IMR-90 (cell line): ENCODE results near the gene MAP2K5. TPM values are rescaled to one million over a fixed set of nuclear protein-coding genes. Genes with fewer than 3 reads are reported as not detected.

Experiments used
- ATAC-seq: fragments of 200-7000 bp; cut with Tn5 transposase; 2 replicates; pipeline ENCODE4 v1.9.1; 2020; ENCODE audit warnings: low read depth, mild to moderate bottlenecking, moderate library complexity
- BruUV-seq: library from RNA; stranded (reverse); fragments of 400-500 nt; replicated peaks from 2 replicates; lab custom pipeline; 2021; lab: Mats Ljungman, UMichigan
- CTCF ChIA-PET: fragments of 300-600 bp; formaldehyde crosslinking; extraction: SDS; loops from one replicate; lab custom pipeline; 2021; ENCODE audit warnings: antibody characterized with exemption; lab: Yijun Ruan, JAX
- POLR2A ChIA-PET: fragments of 300-600 bp; sonication (Branson Sonifier 250); formaldehyde crosslinking; loops from one replicate; lab custom pipeline; 2022; ENCODE audit warnings: antibody characterized with exemption; ENCODE audit not compliant: unreplicated experiment; lab: Charles Lee
- DNase-seq: peaks from one replicate; pipeline ENCODE4 v3.0.0; 2013
- H2AFZ ChIP-seq: replicated peaks from 2 replicates; pipeline ENCODE3; 2013; ENCODE audit warnings: low read length, mild to moderate bottlenecking; ENCODE audit not compliant: poor library complexity
- H2AK5ac ChIP-seq: 2 replicates; pipeline ENCODE4 v1.6.1; 2013; ENCODE audit warnings: low read depth, low read length, inconsistent platforms
- H2AK9ac ChIP-seq: replicated peaks from 2 replicates; pipeline ENCODE3; 2013; ENCODE audit warnings: mild to moderate bottlenecking, low read depth, low read length, moderate library complexity; ENCODE audit not compliant: poor library complexity
- H2BK120ac ChIP-seq: 2 replicates; pipeline ENCODE4 v1.6.1; 2013; ENCODE audit warnings: low read depth, low read length, inconsistent platforms
- H2BK15ac ChIP-seq: 3 replicates; pipeline ENCODE4 v1.6.1; 2013; ENCODE audit warnings: low read depth, low read length, inconsistent platforms
- H2BK20ac ChIP-seq: 2 replicates; pipeline ENCODE4 v1.6.1; 2013; ENCODE audit warnings: low read depth, mild to moderate bottlenecking, inconsistent platforms, low read length, moderate library complexity
- H2BK5ac ChIP-seq: 2 replicates; pipeline ENCODE4 v1.6.1; 2013; ENCODE audit warnings: mild to moderate bottlenecking, low read depth, low read length, inconsistent platforms; ENCODE audit not compliant: poor library complexity, severe bottlenecking
- H3K14ac ChIP-seq: replicated peaks from 2 replicates; pipeline ENCODE4 v1.6.1; 2013; ENCODE audit warnings: low read depth, low read length, inconsistent platforms
- H3K18ac ChIP-seq: 2 replicates; pipeline ENCODE4 v1.6.1; 2013; ENCODE audit warnings: low read depth, low read length, control low read depth
- H3K23ac ChIP-seq: 2 replicates; pipeline ENCODE4 v1.6.1; 2013; ENCODE audit warnings: low read depth, low read length, inconsistent platforms
- H3K27ac ChIP-seq: 2 replicates; pipeline ENCODE4 v1.5.1; 2013; ENCODE audit warnings: mild to moderate bottlenecking, control low read depth, low read length; ENCODE audit not compliant: insufficient read depth
- H3K27me3 ChIP-seq: 2 replicates; pipeline ENCODE4 v1.6.1; 2013; ENCODE audit warnings: low read length; ENCODE audit not compliant: control insufficient read depth, insufficient read depth
- H3K36me3 ChIP-seq: 2 replicates; pipeline ENCODE4 v1.6.1; 2013; ENCODE audit warnings: low read length, mixed read lengths; ENCODE audit not compliant: control insufficient read depth, insufficient read depth
- H3K4ac ChIP-seq: 2 replicates; pipeline ENCODE4 v1.6.1; 2013; ENCODE audit warnings: low read depth, low read length, inconsistent platforms
- H3K4me1 ChIP-seq: 2 replicates; pipeline ENCODE4 v1.6.1; 2013; ENCODE audit warnings: low read length, mixed read lengths; ENCODE audit not compliant: control insufficient read depth, insufficient read depth
- H3K4me2 ChIP-seq: 2 replicates; pipeline ENCODE4 v1.6.1; 2013; ENCODE audit warnings: low read depth, mild to moderate bottlenecking, control low read depth, low read length, moderate library complexity
- H3K4me3 ChIP-seq: 2 replicates; pipeline ENCODE4 v1.5.1; 2013; ENCODE audit warnings: low read depth, mild to moderate bottlenecking, control low read depth, low read length, moderate library complexity; ENCODE audit not compliant: insufficient read depth
- H3K56ac ChIP-seq: 2 replicates; pipeline ENCODE4 v1.6.1; 2013; ENCODE audit warnings: low read length, inconsistent platforms; ENCODE audit not compliant: insufficient read depth; ENCODE audit errors: extremely low read depth
- H3K79me1 ChIP-seq, 2 experiments: 2 replicates each; pipeline ENCODE4 v1.6.1; 2013; ENCODE audit warnings: low read length in 2 of 2, inconsistent platforms in 1 of 2, low read depth in 1 of 2
- H3K9ac ChIP-seq: 2 replicates; pipeline ENCODE4 v1.6.1; 2013; ENCODE audit warnings: low read depth, low read length, control low read depth
- H3K9me1 ChIP-seq: 2 replicates; pipeline ENCODE4 v1.6.1; 2013; ENCODE audit warnings: low read length, inconsistent platforms; ENCODE audit not compliant: insufficient read depth
- H3K9me3 ChIP-seq: 2 replicates; pipeline ENCODE4 v1.6.1; 2013; ENCODE audit warnings: low read length; ENCODE audit not compliant: control insufficient read depth, insufficient read depth
- H4K20me1 ChIP-seq: 2 replicates; pipeline ENCODE4 v1.6.1; 2013; ENCODE audit warnings: low read length, inconsistent platforms; ENCODE audit not compliant: insufficient read depth
- H4K5ac ChIP-seq: 2 replicates; pipeline ENCODE4 v1.6.1; 2013; ENCODE audit warnings: mild to moderate bottlenecking, low read depth, low read length, control low read depth
- H4K8ac ChIP-seq, 2 experiments: 2 replicates each; pipeline ENCODE4 v1.6.1; 2013; ENCODE audit warnings: low read depth in 2 of 2, low read length in 2 of 2, control low read depth in 1 of 2, inconsistent platforms in 1 of 2
- H4K91ac ChIP-seq: 2 replicates; pipeline ENCODE4 v1.6.1; 2013; ENCODE audit warnings: low read depth, low read length, inconsistent platforms; ENCODE audit not compliant: insufficient read depth
- MXI1 ChIP-seq: IDR thresholded peaks from 2 replicates; pipeline ENCODE4 v1.6.1; 2012; ENCODE audit warnings: low read depth, mild to moderate bottlenecking, low read length, moderate library complexity, borderline replicate concordance
- NFE2L2 ChIP-seq: fragments of 150-350 bp; IDR thresholded peaks from 2 replicates; pipeline ENCODE4 v1.6.1; 2016; ENCODE audit warnings: low read depth, mild to moderate bottlenecking, low read length
- RFX5 ChIP-seq: IDR thresholded peaks from 2 replicates; pipeline ENCODE4 v1.8.0; 2012; ENCODE audit warnings: low read depth, mild to moderate bottlenecking, low read length, moderate library complexity
- WGBS, 2 experiments: methylation state at CpG; one replicate each; pipeline versions ENCODE4 v1.1.5 to v1.1.7; 2013; ENCODE audit warnings: missing lambda C conversion rate in 2 of 2; ENCODE audit not compliant: insufficient read length in 1 of 2; ENCODE audit errors: extremely low coverage in 2 of 2; 5-methylcytosine and 5-hydroxymethylcytosine counted together
- dilution Hi-C: fragments of 300-500 bp; cut with HindIII; formaldehyde crosslinking; loops from one replicate; pipeline ENCODE4 v1.14.3; 2018; ENCODE audit warnings: low sequenced_read_pairs; ENCODE audit not compliant: unreplicated experiment
- in situ Hi-C: fragments of 300-500 bp; cut with MboI; formaldehyde crosslinking; loops from 3 replicates; pipeline ENCODE4 v1.14.3; 2019; ENCODE audit warnings: low sequenced_read_pairs, inconsistent platforms, mixed read lengths
- intact Hi-C: fragments of 100-400 bp; cut with micrococcal nuclease; formaldehyde crosslinking; loops from 2 replicates; pipeline ENCODE4 v1.10.0; 2022
- polyA plus RNA-seq, 3 experiments: library from polyadenylated mRNA; depleted of rRNA; stranded (reverse); fragments of >200 nt; gene quantifications; 2 replicates each; pipeline ENCODE4 v1.2.3, GENCODE V29; 2012; ENCODE audit warnings: low replicate concordance in 1 of 3
- total RNA-seq: library from RNA; depleted of rRNA; stranded (reverse); fragments of >200 nt; gene quantifications from 2 replicates; pipeline ENCODE4 v1.2.3, GENCODE V29; 2012

Gene MAP2K5
- total and polyA plus RNA-seq, 2 of the 4 experiments (the other 2 are of a cell fraction) = 1.6 to 6.1 TPM

DNA sequence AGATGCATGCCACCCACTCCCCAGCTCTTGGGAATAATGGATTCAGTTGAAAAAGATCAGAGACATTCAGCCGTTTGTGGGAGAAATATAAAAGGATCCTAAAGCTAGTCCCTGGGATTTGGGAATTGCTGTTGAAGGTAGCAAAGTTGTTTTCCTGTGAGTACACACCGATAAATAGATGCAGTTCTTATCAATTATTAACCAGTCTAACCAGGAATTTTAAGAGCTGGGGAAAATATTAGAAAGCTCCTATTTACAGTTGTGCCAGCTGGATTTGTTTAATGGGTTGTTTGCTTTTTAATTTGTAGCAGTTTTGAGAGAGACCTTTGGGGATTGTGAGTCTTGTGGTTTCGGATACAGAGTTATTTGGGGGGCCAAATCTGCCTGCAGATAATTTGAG, 238.6 kb downstream of the MAP2K5 start:
- H2BK20ac ChIP-seq = no peak overlapping the region
- H3K79me1 ChIP-seq = no peaks in the 10 kb centered on the region
- dilution Hi-C loops (no loop called here), in situ Hi-C loops (no loop called here), intact Hi-C loops (no loop called here)
- POLR2A ChIA-PET = no interaction called here
- no peak overlapping the region for H3K4me2 ChIP-seq
- 100% methylated on average over 1 of the region's 3 CpGs; no CpG with 5 or more reads in 1 of the 2 experiments for WGBS, 2 experiments
- no peak overlapping the region for H2AK9ac ChIP-seq
- H4K91ac ChIP-seq = no peak overlapping the region
- H3K18ac ChIP-seq = no peak overlapping the region
- H2BK15ac ChIP-seq = no peak overlapping the region
- no TSS peak for BruUV-seq
- H3K56ac ChIP-seq = no peak overlapping the region
- H3K4ac ChIP-seq = no peak overlapping the region
- no peak overlapping the region for H2AK5ac ChIP-seq
- H3K4me3 ChIP-seq = no peak overlapping the region
- no peak overlapping the region for H2BK120ac ChIP-seq
- H3K9me3 ChIP-seq = no peaks in the 10 kb centered on the region
- no peak overlapping the region for H2AFZ ChIP-seq
- H3K14ac ChIP-seq = no peak overlapping the region
- H3K4me1 ChIP-seq = peaks cover 2% of the 10 kb centered on the region; the same call in 1 of the 2 replicates
- CTCF ChIA-PET = no interaction called here
- no peaks in the 10 kb centered on the region for H3K27me3 ChIP-seq
- no peak for TF ChIP-seq MXI1
- no peak for TF ChIP-seq NFE2L2
- no peak for TF ChIP-seq RFX5
- H3K36me3 ChIP-seq = peaks cover 4% of the 10 kb centered on the region; the same call in 1 of the 2 replicates
- no peak overlapping the region for H3K9ac ChIP-seq
- no peak overlapping the region for H4K5ac ChIP-seq
- ATAC-seq = no peak
- no peak overlapping the region for H2BK5ac ChIP-seq
- no peak overlapping the region for H4K8ac ChIP-seq
- DNase-seq = no peak
- peaks cover 3% of the 10 kb centered on the region; the same call in 1 of the 2 replicates for H4K20me1 ChIP-seq
- H3K9me1 ChIP-seq = peaks cover 5% of the 10 kb centered on the region; the same call in 1 of the 2 replicates
- no peak overlapping the region for H3K27ac ChIP-seq
- no peak overlapping the region for H3K23ac ChIP-seq
